Lower leg skin (tissue), 4 donors: Measurements from ENCODE around the gene WDTC1. TPM values are rescaled to one million over a fixed set of nuclear protein-coding genes. Genes with fewer than 3 reads are reported as not detected.

Source experiments
- DNase-seq, 2 donors: peaks; one replicate each; pipeline ENCODE4 v3.0.0-alpha.2; 2019; ENCODE audit warnings: low spot score in 2 of 2
- H3K4me3 ChIP-seq: fragments of 200-600 bp; sonication (generic); 2 replicates; pipeline ENCODE4 v1.5.1; 2017; ENCODE audit warnings: mild to moderate bottlenecking, low read depth; ENCODE audit not compliant: poor library complexity, severe bottlenecking
- POLR2A ChIP-seq, 2 donors: fragments of 450-650 bp; IDR thresholded peaks; one replicate each; pipeline ENCODE4 v1.6.1; 2016 to 2017; ENCODE audit warnings: antibody characterized with exemption in 2 of 2, mild to moderate bottlenecking in 1 of 2, moderate library complexity in 1 of 2
- WGBS, 2 donors: methylation state at CpG; one replicate each; pipeline ENCODE4 v1.1.5; 2018; 5-methylcytosine and 5-hydroxymethylcytosine counted together
- intact Hi-C: fragments of 100-400 bp; cut with DNase I; formaldehyde crosslinking; loops from one replicate; pipeline ENCODE4 v1.15.0; 2023; ENCODE audit warnings: low total_unique reads
- total RNA-seq, 4 donors: library from RNA; depleted of rRNA; stranded (reverse); fragments of >200 nt; gene quantifications; one replicate each; pipeline ENCODE4 v1.1.0, GENCODE V29; 2016
- TF ChIP-seq, protein P1 (sequence below), 3 donors: fragments of 450-650 bp; IDR thresholded peaks; one replicate each; pipeline ENCODE4 v1.5.1; 2016; ENCODE audit warnings: antibody characterized with exemption in 3 of 3, mild to moderate bottlenecking in 3 of 3, moderate library complexity in 2 of 3

The WDTC1 gene
- total RNA-seq, 4 donors from 2014 or later = 43.8 to 75.6 (median 65.1) TPM

DNA sequence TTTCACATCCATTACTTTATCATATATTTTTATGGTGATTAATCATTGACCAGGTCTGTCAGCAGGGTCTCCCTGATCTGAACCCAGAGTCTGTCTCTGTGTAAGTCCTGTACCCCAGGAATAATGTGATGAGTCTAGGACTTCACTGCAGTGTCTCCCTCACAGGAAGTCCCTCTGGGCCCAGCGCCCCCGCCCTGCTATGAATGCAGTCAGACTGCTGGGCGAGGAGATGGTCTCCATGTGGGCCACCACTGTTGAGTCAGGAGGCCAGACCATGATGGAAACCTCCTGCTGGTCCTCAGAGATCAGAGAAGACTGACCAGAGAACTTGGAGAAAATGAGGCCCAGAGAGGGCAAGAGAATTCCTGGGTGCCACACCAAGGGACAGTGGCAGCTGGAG lies 97.0 kb downstream of the WDTC1 start:
- DNase-seq = no peak
- WGBS, 2 donors = 69 to 84% methylated on average over 3 of the region's 3 CpGs
- TF ChIP-seq, protein P1, sequence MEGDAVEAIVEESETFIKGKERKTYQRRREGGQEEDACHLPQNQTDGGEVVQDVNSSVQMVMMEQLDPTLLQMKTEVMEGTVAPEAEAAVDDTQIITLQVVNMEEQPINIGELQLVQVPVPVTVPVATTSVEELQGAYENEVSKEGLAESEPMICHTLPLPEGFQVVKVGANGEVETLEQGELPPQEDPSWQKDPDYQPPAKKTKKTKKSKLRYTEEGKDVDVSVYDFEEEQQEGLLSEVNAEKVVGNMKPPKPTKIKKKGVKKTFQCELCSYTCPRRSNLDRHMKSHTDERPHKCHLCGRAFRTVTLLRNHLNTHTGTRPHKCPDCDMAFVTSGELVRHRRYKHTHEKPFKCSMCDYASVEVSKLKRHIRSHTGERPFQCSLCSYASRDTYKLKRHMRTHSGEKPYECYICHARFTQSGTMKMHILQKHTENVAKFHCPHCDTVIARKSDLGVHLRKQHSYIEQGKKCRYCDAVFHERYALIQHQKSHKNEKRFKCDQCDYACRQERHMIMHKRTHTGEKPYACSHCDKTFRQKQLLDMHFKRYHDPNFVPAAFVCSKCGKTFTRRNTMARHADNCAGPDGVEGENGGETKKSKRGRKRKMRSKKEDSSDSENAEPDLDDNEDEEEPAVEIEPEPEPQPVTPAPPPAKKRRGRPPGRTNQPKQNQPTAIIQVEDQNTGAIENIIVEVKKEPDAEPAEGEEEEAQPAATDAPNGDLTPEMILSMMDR (IDR thresholded peaks at IDR 0.05) = no peak
- no peak for TF ChIP-seq POLR2A (IDR thresholded peaks at IDR 0.05)
- H3K4me3 ChIP-seq = no peak overlapping the region
- intact Hi-C loops = loop anchor here (10.0 kb wide), 1 partner anchor 53 kb away; the partner anchor contains the start of gene CD164L2

DNA sequence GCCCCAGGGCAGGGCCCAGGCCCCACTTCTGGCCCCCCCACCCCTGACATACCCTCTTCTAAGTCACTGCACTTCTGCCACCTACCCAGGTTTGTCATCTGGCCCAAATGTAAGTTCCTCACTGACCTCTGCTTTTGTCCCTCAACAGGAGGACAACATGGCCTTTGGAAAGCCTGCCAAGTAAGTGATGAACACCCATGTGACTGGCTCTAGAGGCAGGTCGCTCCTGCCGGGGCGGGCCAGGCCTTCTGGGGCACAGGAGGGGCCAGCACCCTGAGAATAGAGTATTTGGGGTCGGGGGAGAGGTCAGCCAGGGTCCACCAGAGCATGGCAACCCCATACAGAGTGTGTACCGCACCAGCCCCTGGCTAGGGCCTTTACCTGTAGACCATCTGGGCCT lies 97.5 kb downstream of the WDTC1 start:
- H3K4me3 ChIP-seq = no peak overlapping the region
- DNase-seq = no peak
- 83 to 94% methylated on average over 5 of the region's 5 CpGs for WGBS, 2 donors
- intact Hi-C loops = loop anchor here (10.0 kb wide), 1 partner anchor 53 kb away; the partner anchor contains the start of gene CD164L2
- TF ChIP-seq, protein P1 (IDR thresholded peaks at IDR 0.05) = no peak
- TF ChIP-seq POLR2A (IDR thresholded peaks at IDR 0.05) = no peak

DNA sequence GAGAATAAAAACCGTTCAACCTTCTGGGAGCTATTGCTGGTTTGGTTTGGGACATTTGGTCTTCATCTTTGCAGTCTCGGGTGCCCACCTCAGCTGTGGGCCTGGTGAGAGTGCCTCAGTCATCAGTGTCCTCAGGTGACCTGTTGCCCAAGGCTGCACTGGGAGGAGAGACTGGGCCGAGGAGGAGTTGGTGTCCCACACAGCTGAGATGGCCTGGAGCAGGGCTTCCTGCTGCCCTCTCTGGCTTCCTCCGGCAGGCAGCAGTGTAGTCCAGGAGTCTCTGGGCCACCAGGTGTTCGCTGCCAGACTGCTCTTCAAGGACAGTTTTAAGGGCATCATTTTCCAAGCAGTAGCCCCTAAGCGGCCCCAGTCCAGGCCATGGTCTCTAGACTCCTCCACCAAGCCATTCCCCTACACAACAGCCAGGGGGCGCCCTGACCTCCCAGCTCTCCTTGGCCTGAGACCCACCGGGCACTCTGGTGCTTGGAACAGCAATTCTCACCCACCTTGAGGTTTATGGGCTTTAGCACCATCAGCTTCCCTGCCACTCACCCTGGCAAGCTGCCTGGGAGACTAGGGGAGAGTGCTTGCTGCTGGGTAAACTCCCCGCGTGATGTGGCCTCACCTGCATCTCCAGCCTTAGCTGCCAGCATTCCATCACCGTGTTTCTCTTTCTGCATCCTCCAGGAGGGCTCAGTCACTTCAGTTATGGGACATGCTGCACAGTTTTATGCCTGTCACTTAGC lies 98.3 kb downstream of the WDTC1 start:
- WGBS, 2 donors = 59 to 63% methylated on average over 11 of the region's 11 CpGs
- DNase-seq = no peak
- H3K4me3 ChIP-seq = no peak overlapping the region
- TF ChIP-seq POLR2A (IDR thresholded peaks at IDR 0.05) = no peak
- TF ChIP-seq, protein P1 (IDR thresholded peaks at IDR 0.05) = no peak
- intact Hi-C loops = loop anchor here (10.0 kb wide), 1 partner anchor 52 kb away; the partner anchor contains the start of gene CD164L2

DNA sequence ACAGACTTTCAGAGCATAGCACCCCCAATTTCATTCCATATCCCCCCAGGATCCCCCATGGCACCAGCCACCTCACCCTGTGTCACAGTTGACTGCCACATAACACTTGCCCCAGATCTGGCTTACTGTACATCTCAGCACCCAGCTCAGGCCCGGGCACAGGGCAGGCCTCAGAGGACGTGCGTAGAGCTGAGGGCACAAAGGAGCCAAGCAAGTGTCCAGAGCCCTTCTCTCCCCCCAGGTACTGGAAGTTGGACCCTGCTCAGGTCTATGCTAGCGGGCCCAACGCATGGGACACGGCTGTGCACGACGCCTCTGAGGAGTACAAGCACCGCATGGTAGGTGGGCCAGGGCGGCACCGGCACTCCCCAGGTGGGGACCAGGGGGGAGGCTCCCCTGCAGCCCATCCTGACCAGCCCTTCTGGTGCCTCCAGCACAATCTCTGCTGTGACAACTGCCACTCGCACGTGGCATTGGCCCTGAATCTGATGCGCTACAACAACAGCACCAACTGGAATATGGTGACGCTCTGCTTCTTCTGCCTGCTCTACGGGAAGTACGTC lies 99.4 kb downstream of the WDTC1 start:
- WGBS, 2 donors = 91 to 92% methylated on average over 11 to 15 of the region's 17 CpGs
- intact Hi-C loops = loop anchor here (10.0 kb wide), 1 partner anchor 51 kb away; the partner anchor contains the start of gene CD164L2
- DNase-seq = no peak
- TF ChIP-seq, protein P1 (IDR thresholded peaks at IDR 0.05) = no peak
- TF ChIP-seq POLR2A (IDR thresholded peaks at IDR 0.05) = no peak
- no peak overlapping the region for H3K4me3 ChIP-seq

DNA sequence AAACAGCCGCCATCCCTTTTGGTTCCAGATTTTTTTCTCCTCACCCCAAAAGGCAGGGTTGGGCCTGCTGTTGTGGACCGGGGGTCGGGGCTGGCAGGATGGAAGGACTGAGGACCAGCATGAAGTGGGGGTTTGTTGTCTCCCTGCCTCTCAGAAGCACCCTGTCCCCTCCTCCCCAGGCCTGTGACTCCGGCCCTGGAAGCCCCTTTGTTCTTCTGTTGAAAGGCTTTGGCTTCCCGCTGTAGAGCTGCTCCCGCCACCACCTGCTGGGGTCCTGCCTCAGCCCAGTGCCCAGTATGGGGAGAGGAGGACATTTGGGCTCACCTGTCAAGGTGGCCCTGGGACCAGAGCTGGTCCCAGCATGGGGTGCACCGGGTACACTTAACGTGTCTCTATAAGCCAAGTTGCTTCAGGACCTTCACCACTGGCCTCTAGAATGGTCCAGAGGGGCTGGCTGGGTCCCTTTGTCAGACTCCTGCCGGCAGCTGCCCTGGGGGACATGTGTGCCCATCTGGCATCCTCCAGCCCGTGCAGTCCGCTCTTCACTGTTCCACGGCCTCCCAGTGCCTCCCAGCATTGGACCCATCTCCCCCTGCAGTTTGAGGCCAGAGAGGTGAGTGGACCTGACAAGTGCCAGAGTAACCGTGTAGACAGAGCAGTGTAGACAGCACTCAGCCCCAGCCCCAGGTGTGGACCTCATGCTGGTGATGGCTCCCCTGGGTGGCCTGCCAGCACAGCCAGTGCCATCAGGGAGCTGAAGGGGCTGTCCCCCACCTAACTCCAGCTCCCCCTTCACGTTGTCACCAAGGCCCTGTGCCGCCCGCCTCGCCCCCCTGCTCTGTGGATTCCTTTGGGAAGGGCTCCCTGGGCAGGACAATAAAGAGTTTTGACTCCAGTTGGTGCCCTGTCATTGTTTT lies 101.3 kb downstream of the WDTC1 start:
- no peak for DNase-seq
- H3K4me3 ChIP-seq = no peak overlapping the region
- TF ChIP-seq POLR2A (IDR thresholded peaks at IDR 0.05) = no peak
- TF ChIP-seq, protein P1 (IDR thresholded peaks at IDR 0.05) = no peak
- intact Hi-C loops = loop anchor here (10.0 kb wide), 1 partner anchor 49 kb away; the partner anchor contains the start of gene CD164L2
- WGBS, 2 donors = 93 to 94% methylated on average over 16 to 17 of the region's 17 CpGs
